ENCODE results near the gene PARD3B. TPM values are rescaled to one million over a fixed set of nuclear protein-coding genes. Genes with fewer than 3 reads are reported as not detected.

PARD3B gene
- total and polyA plus RNA-seq, 2 of the 8 experiments (the other 6 are each of a cell fraction or from before 2014, with no cell fraction given) = 1.2 to 5.7 TPM

DNA sequence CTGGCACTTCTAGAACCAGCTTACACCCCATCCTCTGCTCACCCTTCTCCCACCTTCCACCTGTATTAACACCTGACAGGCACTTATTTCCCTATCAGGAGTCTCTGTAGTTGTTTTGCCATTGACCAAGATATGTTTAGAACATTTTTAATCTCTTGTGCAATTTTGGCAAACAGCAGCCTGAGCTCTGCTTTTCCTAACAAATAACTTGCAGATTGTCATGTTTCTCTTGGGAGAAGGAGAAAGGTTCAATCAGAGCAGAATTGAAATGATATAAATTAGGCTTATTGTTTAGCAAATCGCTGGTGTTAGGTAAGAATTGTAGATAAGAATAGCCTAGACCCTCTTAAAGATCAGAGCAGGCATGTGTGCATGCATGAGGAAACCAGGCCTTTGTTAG is 225.5 kb downstream of the PARD3B start:
- DNase-seq (ENCODE audit: low read depth in 1 of 2, low spot score in 2 of 2) = no peak
- H3K18ac ChIP-seq (ENCODE audit: extremely low read depth, low read length) = no peak overlapping the region
- no peaks in the 10 kb centered on the region for H3K79me2 ChIP-seq (ENCODE audit: control insufficient read depth in 1 of 2, insufficient read depth in 2 of 2, low read length in 2 of 2)
- no peak overlapping the region for H2AK5ac ChIP-seq (ENCODE audit: low read depth, low read length)
- no peak overlapping the region for H3K4me2 ChIP-seq (ENCODE audit: insufficient read depth in 1 of 2, low read depth in 2 of 2, low read length in 2 of 2)
- no peak overlapping the region for H4K5ac ChIP-seq (ENCODE audit: insufficient read length, low read depth, low read length)
- H2BK15ac ChIP-seq (ENCODE audit: low read length) = no peak overlapping the region
- H3K23me2 ChIP-seq (ENCODE audit: low read depth, low read length) = no peaks in the 10 kb centered on the region
- 83% methylated on average over 1 of the region's 1 CpG; no CpG with 5 or more reads in 1 of the 2 experiments for WGBS, 2 experiments (ENCODE audit: extremely low coverage in 1 of 2, insufficient coverage in 1 of 2, insufficient read length in 1 of 2, insufficient replicate concordance in 2 of 2, low coverage in 1 of 2, low lambda C conversion rate in 2 of 2, missing lambda C conversion rate in 1 of 2)
- no peak overlapping the region for H3K4ac ChIP-seq (replicated peaks; ENCODE audit: insufficient read length, low read depth, low read length)
- no peak overlapping the region for H2BK120ac ChIP-seq (replicated peaks; ENCODE audit: low read depth, low read length)
- no peaks in the 10 kb centered on the region for H3K36me3 ChIP-seq (ENCODE audit: control insufficient read depth in 2 of 4, insufficient read depth in 4 of 4, low read length in 3 of 4)
- H4K91ac ChIP-seq (replicated peaks; ENCODE audit: insufficient read length, low read length) = no peak overlapping the region
- no peaks in the 10 kb centered on the region for H3K79me1 ChIP-seq (ENCODE audit: low read depth, low read length)
- H2AFZ ChIP-seq (ENCODE audit: low read length) = no peak overlapping the region
- H3K9ac ChIP-seq (replicated peaks in 1 of 4; ENCODE audit: extremely low read depth in 1 of 4, low read depth in 3 of 4, low read length in 3 of 4) = no peak overlapping the region
- no peak overlapping the region for H2BK5ac ChIP-seq (ENCODE audit: low read depth, low read length)
- no peak overlapping the region for H2BK20ac ChIP-seq (ENCODE audit: low read length)
- H3K4me3 ChIP-seq (ENCODE audit: extremely low read depth in 1 of 4, insufficient read depth in 2 of 4, low read depth in 3 of 4, low read length in 4 of 4) = no peak overlapping the region
- no peak overlapping the region for H3K27ac ChIP-seq (ENCODE audit: low read depth, low read length)
- H3K9me3 ChIP-seq (ENCODE audit: insufficient read depth in 2 of 2, low read depth in 1 of 2, low read length in 1 of 2) = no peaks in the 10 kb centered on the region
- FAIRE-seq = no peak
- H3K4me1 ChIP-seq (replicated peaks in 1 of 4; ENCODE audit: control insufficient read depth in 3 of 4, insufficient read depth in 4 of 4, low read length in 3 of 4) = no peaks in the 10 kb centered on the region
- no peak overlapping the region for H3K56ac ChIP-seq (replicated peaks; ENCODE audit: insufficient read length, low read depth, low read length)
- no peak overlapping the region for H2BK12ac ChIP-seq (ENCODE audit: low read depth, low read length)
- ChIA-PET POLR2A (ENCODE audit: partially characterized antibody) (interaction anchor here (1.0 kb wide), 1 partner anchor 9 kb away, joined by 3 read pairs; no protein-coding TSS in a partner anchor), CTCF (ENCODE audit: partially characterized antibody) (no interaction called here)
- no peak overlapping the region for H3K23ac ChIP-seq (ENCODE audit: insufficient read length)
- H4K8ac ChIP-seq (ENCODE audit: extremely low read depth, insufficient read depth, low read length) = no peak overlapping the region
- no peaks in the 10 kb centered on the region for H3K27me3 ChIP-seq (replicated peaks in 1 of 4; ENCODE audit: control insufficient read depth in 3 of 4, extremely low read depth in 1 of 4, insufficient read depth in 3 of 4, low read length in 3 of 4)
- no peaks in the 10 kb centered on the region for H4K20me1 ChIP-seq (replicated peaks in 1 of 2; ENCODE audit: control insufficient read depth in 1 of 2, insufficient read depth in 2 of 2, low read length in 2 of 2)
- H3K14ac ChIP-seq (ENCODE audit: insufficient read length) = no peak overlapping the region
- TF ChIP-seq TBP (IDR thresholded peaks at IDR 0.05; ENCODE audit: low read depth, low read length) (no peak), JUN (IDR thresholded peaks at IDR 0.05; ENCODE audit: low read depth, low read length) (no peak), SRF (IDR thresholded peaks at IDR 0.05; ENCODE audit: low read depth, low read length) (no peak), POLR2AphosphoS5 (IDR thresholded peaks at IDR 0.05; ENCODE audit: low read depth, low read length) (no peak), HDAC2 (IDR thresholded peaks at IDR 0.05; ENCODE audit: borderline replicate concordance in 1 of 2, low read depth in 2 of 2, low read length in 2 of 2) (no peak), SP1 (IDR thresholded peaks at IDR 0.05; ENCODE audit: low read depth, low read length) (no peak), CHD1 (IDR thresholded peaks at IDR 0.05; ENCODE audit: low read depth, low read length) (no peak), NRF1 (IDR thresholded peaks at IDR 0.05; ENCODE audit: low read depth, low read length) (no peak), FOSL1 (IDR thresholded peaks at IDR 0.05; ENCODE audit: insufficient read depth, low read depth, low read length) (no peak), RNF2 (IDR thresholded peaks at IDR 0.05; ENCODE audit: borderline replicate concordance, low read depth, low read length, missing control alignments, poor library complexity, severe bottlenecking) (no peak), JUND (IDR thresholded peaks at IDR 0.05; ENCODE audit: low read length) (no peak), SP4 (IDR thresholded peaks at IDR 0.05; ENCODE audit: low read length) (no peak), SIRT6 (IDR thresholded peaks at IDR 0.05; ENCODE audit: low read length) (no peak), CTBP2 (IDR thresholded peaks at IDR 0.05; ENCODE audit: borderline replicate concordance, insufficient read depth, insufficient read length, low read length) (no peak), CBX5 (IDR thresholded peaks at IDR 0.05; ENCODE audit: low read depth, low read length) (no peak)

Measured in H1 (cell line).